Vagina (tissue), 2 donors: ENCODE results near the gene MIEF1. TPM values are rescaled to one million over a fixed set of nuclear protein-coding genes. Genes with fewer than 3 reads are reported as not detected.
A peak's percentile ranks its signal among the peaks of the same experiment; 100 is the strongest.

Source experiments
- DNase-seq, 2 donors: peaks; one replicate each; pipeline ENCODE4 v3.0.0-alpha.2; 2017; ENCODE audit errors: extremely low spot score in 2 of 2
- H3K27ac ChIP-seq: fragments of 200-600 bp; sonication (generic); one replicate; pipeline ENCODE4 v1.5.1; 2019
- H3K27me3 ChIP-seq: fragments of 200-600 bp; sonication (generic); one replicate; pipeline ENCODE4 v1.5.1; 2019
- H3K36me3 ChIP-seq, 2 donors: fragments of 200-600 bp; sonication (generic); one replicate each; pipeline ENCODE4 v1.5.1; 2017 to 2019
- H3K4me1 ChIP-seq: fragments of 200-600 bp; sonication (generic); one replicate; pipeline ENCODE4 v1.5.1; 2019
- H3K4me3 ChIP-seq, 2 donors: fragments of 200-600 bp; sonication (generic); 1 replicate in 1 of 2; 2 replicates in 1 of 2; pipeline ENCODE4 v1.5.1; 2016 to 2019
- H3K9me3 ChIP-seq: fragments of 200-600 bp; sonication (generic); one replicate; pipeline ENCODE4 v1.5.1; 2019
- POLR2A ChIP-seq, 2 donors: fragments of 450-650 bp; IDR thresholded peaks; one replicate each; pipeline ENCODE4 v1.6.1; 2017; ENCODE audit warnings: antibody characterized with exemption in 2 of 2, mild to moderate bottlenecking in 2 of 2, moderate library complexity in 2 of 2
- POLR2AphosphoS5 ChIP-seq, 2 donors: sonication (generic); formaldehyde crosslinking; IDR thresholded peaks; one replicate each; pipeline ENCODE4 v1.9.0; 2017; ENCODE audit warnings: antibody characterized with exemption in 2 of 2, mild to moderate bottlenecking in 2 of 2, low read depth in 1 of 2; ENCODE audit not compliant: insufficient read depth in 1 of 2
- intact Hi-C: fragments of 100-400 bp; cut with DNase I; formaldehyde crosslinking; loops from one replicate; pipeline ENCODE4 v1.15.1; 2023
- total RNA-seq: library from RNA; depleted of rRNA; stranded (reverse); fragments of >200 nt; gene quantifications from one replicate; pipeline ENCODE4 v1.2.3, GENCODE V29; 2016
- TF ChIP-seq, protein P1 (sequence below), 3 experiments: fragments of 450-650 bp in 2 of 3; fragments of 200-600 bp in 1 of 3; sonication (generic) in 1 of 3; IDR thresholded peaks; one replicate each; pipeline ENCODE4 v1.5.1; 2017 to 2019; ENCODE audit warnings: antibody characterized with exemption in 3 of 3, mild to moderate bottlenecking in 2 of 3, moderate library complexity in 2 of 3

Gene MIEF1
- total RNA-seq: 18.9 TPM

DNA sequence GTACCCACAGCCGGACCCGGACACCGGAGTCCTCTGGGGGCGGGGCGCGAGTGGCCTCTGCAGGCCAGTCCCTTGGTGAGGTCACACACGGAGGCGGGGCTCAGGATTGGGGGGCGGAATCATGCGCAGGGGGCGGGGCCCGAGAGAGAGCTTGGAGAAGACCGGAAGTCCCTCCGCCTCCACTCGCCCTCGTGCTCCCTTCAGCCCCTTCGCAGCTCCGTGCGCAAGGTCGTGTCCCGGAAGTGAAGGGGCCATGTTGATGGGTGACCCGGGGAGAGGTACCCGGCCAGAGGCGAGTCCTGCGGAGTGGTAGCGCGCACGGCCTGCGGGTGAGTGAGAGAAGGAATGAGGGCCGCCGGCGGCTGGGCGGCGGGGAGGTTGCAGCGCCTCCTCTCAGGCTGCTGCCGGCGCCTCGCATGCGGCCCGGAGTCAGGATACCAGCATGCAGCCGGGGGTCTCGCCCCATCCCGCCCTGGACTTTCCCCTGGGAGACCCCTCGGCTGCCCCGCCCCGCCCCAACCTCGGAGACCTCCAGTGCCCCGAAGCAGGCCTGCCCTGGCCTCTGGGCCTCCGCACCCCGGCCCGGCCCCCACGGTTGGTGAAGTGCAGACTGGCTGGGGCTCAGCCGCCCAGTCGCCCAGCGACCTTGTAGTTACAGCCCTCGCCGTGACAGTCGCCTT, at the start of gene MIEF1:
TSS of gene MIEF1 (plus strand) at position 182 of the 680 bp plus-strand sequence. CDS start 9,005 bp downstream, outside the sequence.
- Histone ChIP-seq H3K27ac (peak within 1 kb of the TSS; percentile 83), H3K4me1 (peaks cover 33% of the 10 kb centered on the region), H3K27me3 (no peaks in the 10 kb centered on the region), H3K4me3 (peak within 1 kb of the TSS; percentile 57 to 73), H3K9me3 (no peaks in the 10 kb centered on the region), H3K36me3 (peaks cover 0 to 28% of the 10 kb centered on the region in 2 donors)
- peak in 1 of 2 donors; percentile 98 for DNase-seq
- TF ChIP-seq POLR2A (IDR thresholded peaks at IDR 0.05): peak in 1 of 2 donors; percentile 16
- TF ChIP-seq, protein P1, sequence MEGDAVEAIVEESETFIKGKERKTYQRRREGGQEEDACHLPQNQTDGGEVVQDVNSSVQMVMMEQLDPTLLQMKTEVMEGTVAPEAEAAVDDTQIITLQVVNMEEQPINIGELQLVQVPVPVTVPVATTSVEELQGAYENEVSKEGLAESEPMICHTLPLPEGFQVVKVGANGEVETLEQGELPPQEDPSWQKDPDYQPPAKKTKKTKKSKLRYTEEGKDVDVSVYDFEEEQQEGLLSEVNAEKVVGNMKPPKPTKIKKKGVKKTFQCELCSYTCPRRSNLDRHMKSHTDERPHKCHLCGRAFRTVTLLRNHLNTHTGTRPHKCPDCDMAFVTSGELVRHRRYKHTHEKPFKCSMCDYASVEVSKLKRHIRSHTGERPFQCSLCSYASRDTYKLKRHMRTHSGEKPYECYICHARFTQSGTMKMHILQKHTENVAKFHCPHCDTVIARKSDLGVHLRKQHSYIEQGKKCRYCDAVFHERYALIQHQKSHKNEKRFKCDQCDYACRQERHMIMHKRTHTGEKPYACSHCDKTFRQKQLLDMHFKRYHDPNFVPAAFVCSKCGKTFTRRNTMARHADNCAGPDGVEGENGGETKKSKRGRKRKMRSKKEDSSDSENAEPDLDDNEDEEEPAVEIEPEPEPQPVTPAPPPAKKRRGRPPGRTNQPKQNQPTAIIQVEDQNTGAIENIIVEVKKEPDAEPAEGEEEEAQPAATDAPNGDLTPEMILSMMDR (IDR thresholded peaks at IDR 0.05): no peak
- peak; percentile 85 to 95 for TF ChIP-seq POLR2AphosphoS5 (IDR thresholded peaks at IDR 0.05; ENCODE audit: insufficient read depth in 1 of 2, low read depth in 1 of 2)
- intact Hi-C loops: no loop called here

DNA sequence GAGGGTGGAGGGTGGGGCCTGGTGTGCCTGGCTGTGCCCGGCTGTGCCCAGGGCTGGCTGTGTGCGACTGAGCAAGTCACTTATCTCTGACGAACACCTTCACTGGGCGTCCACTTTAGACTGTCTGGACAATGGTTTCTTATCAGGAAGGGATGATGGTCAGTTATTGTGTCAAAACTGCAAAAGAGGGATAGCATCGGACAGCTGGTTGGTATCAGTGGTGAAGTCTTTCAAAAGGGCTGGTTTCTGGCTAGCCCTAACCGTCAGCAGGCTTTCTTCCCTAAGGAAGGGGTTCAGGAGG, 49.4 kb upstream of the MIEF1 start:
- intact Hi-C loops: no loop called here
- H3K4me1 ChIP-seq: peaks cover 12% of the 10 kb centered on the region
- no peaks in the 10 kb centered on the region for H3K27me3 ChIP-seq
- DNase-seq: no peak
- no peak for TF ChIP-seq POLR2AphosphoS5 (IDR thresholded peaks at IDR 0.05; ENCODE audit: insufficient read depth in 1 of 2, low read depth in 1 of 2)
- no peak for TF ChIP-seq POLR2A (IDR thresholded peaks at IDR 0.05)
- TF ChIP-seq, protein P1 (IDR thresholded peaks at IDR 0.05): no peak
- H3K27ac ChIP-seq: no peak overlapping the region
- no peak overlapping the region for H3K4me3 ChIP-seq
- H3K36me3 ChIP-seq: no peaks in the 10 kb centered on the region
- no peaks in the 10 kb centered on the region for H3K9me3 ChIP-seq

DNA sequence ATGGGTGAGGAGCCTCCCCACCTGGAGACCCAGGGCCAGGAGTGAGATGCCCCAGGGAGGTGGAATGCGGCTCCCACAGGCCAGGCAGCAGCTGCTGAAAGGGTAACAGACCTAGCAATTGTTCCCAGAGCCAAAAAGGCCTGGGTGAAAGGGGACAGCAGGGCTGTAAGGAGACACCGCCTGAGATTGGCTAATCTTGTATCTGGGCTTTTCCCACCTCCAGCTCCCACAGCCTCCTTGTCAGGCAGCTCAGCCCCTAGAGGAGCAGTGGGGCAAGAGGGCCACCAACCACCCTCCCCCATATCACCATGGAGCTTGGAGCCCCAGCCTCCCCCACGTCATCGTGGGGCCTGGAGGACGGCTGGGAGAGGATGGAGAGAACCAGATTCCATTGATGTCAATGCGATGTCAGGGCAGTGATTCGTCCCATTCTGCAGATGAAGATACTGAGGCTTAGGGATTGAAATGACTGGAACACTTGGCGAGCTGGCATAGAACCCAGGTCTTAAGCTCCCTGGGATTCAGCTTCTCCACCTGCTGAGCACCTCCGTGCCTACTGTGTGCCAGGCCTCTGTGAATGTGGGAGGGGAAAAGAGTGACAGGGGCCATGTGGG, 48.2 kb upstream of the MIEF1 start:
- intact Hi-C loops: no loop called here
- Histone ChIP-seq H3K4me3 (no peak overlapping the region), H3K9me3 (no peaks in the 10 kb centered on the region), H3K4me1 (peaks cover 11% of the 10 kb centered on the region), H3K27ac (no peak overlapping the region), H3K27me3 (no peaks in the 10 kb centered on the region), H3K36me3 (no peaks in the 10 kb centered on the region)
- no peak for DNase-seq
- TF ChIP-seq POLR2AphosphoS5 (IDR thresholded peaks at IDR 0.05; ENCODE audit: insufficient read depth in 1 of 2, low read depth in 1 of 2) (no peak), POLR2A (IDR thresholded peaks at IDR 0.05) (no peak)
- TF ChIP-seq, protein P1 (IDR thresholded peaks at IDR 0.05): no peak

DNA sequence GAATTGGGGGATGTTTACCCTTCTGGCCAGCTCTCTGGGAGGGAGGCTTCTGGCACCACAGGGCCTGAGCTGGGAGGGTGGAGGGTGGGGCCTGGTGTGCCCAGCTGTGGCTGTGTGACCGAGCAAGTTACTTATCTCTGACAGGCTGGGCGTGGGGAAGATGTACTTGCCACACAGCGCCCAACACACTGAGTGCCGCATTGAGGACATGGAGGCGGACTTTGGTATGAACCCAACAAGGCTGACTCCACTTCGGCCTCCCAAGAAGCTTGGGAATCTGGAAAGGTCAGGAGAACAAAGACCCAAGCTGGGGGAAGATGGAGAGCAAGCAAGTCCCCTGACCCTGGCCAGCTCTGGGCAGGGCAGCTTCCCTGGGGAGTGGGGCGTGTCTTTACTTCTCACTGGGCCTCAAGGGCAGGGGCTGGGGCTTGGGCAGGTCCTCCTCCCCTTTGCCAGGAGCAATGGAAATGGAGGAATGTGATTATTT, 47.7 kb upstream of the MIEF1 start:
- Histone ChIP-seq H3K27me3 (no peaks in the 10 kb centered on the region), H3K27ac (no peak overlapping the region), H3K36me3 (no peaks in the 10 kb centered on the region), H3K4me3 (no peak overlapping the region), H3K4me1 (peaks cover 11% of the 10 kb centered on the region), H3K9me3 (no peaks in the 10 kb centered on the region)
- DNase-seq: no peak
- TF ChIP-seq POLR2A (IDR thresholded peaks at IDR 0.05): no peak
- TF ChIP-seq, protein P1 (IDR thresholded peaks at IDR 0.05): no peak
- TF ChIP-seq POLR2AphosphoS5 (IDR thresholded peaks at IDR 0.05; ENCODE audit: insufficient read depth in 1 of 2, low read depth in 1 of 2): no peak
- intact Hi-C loops: no loop called here
